HG02571 (cell line): ENCODE results near the gene CSKMT.
"Not testable (repeated sequence)": the region's sequence is repeated elsewhere in the genome, so short reads cannot be mapped to it uniquely, and the experiment has no call there.

Source experiments
- ATAC-seq: cut with Tn5 transposase; IDR thresholded peaks from one replicate; pipeline ENCODE4 v1.9.1; 2021; ENCODE audit warnings: mild to moderate bottlenecking, moderate library complexity; ENCODE audit not compliant: unreplicated experiment

CSKMT gene

GRCh38 chr11:62665075-62665598 lies at the start of gene CSKMT, which contains the start of gene C11orf98:
CSKMT (plus strand) TSS chr11:62665312; CDS start chr11:62665880, 568 bp downstream.
C11orf98 (minus strand) TSS chr11:62665210; CDS start chr11:62665169, 41 bp downstream.
- peak; percentile 74 for ATAC-seq

- no peak for ATAC-seq
These were observed 49.6 kb upstream of the CSKMT start for GRCh38 chr11:62615521-62615920.

- ATAC-seq, result not testable (repeated sequence)
These were observed 48.2 kb upstream of the CSKMT start for GRCh38 chr11:62616957-62617356.

- ATAC-seq, result no peak
These were observed 44.0 kb upstream of the CSKMT start for GRCh38 chr11:62621027-62621566.

GRCh38 chr11:62621567-62622470 lies 43.3 kb upstream of the CSKMT start, which contains the start of gene B3GAT3:
B3GAT3 (minus strand) TSS chr11:62621986; CDS start chr11:62621947, 39 bp downstream.
- ATAC-seq, result peak; percentile 93

GRCh38 chr11:62622476-62623089 lies 42.5 kb upstream of the CSKMT start:
- no peak for ATAC-seq

GRCh38 chr11:62627713-62628112 lies 37.4 kb upstream of the CSKMT start:
- ATAC-seq, result no peak

GRCh38 chr11:62632492-62632891 lies 32.6 kb upstream of the CSKMT start:
- no peak for ATAC-seq

- no peak for ATAC-seq
These were observed 20.9 kb upstream of the CSKMT start for GRCh38 chr11:62644220-62644619.

GRCh38 chr11:62645671-62645945 lies 19.5 kb upstream of the CSKMT start:
- no peak for ATAC-seq

GRCh38 chr11:62645946-62646824 lies 18.9 kb upstream of the CSKMT start, which contains the start of gene GANAB:
GANAB (minus strand) TSS chr11:62646613; CDS start chr11:62646599, 14 bp downstream.
- peak; percentile 96 for ATAC-seq

GRCh38 chr11:62646825-62647608 lies 18.1 kb upstream of the CSKMT start:
- no peak for ATAC-seq

GRCh38 chr11:62647609-62648005 lies 17.5 kb upstream of the CSKMT start:
- ATAC-seq, result no peak

GRCh38 chr11:62648185-62648966 lies 16.7 kb upstream of the CSKMT start:
- no peak for ATAC-seq

GRCh38 chr11:62648967-62649364 lies 16.1 kb upstream of the CSKMT start:
- no peak for ATAC-seq

- no peak for ATAC-seq
These were observed 15.6 kb upstream of the CSKMT start for GRCh38 chr11:62649486-62649885.

- ATAC-seq, result not testable (repeated sequence)
These were observed 14.8 kb upstream of the CSKMT start for GRCh38 chr11:62650283-62650682.

GRCh38 chr11:62652161-62653006 lies 12.7 kb upstream of the CSKMT start:
- no peak for ATAC-seq
